ENCODE measurements around the gene EDNRA.

DNA sequence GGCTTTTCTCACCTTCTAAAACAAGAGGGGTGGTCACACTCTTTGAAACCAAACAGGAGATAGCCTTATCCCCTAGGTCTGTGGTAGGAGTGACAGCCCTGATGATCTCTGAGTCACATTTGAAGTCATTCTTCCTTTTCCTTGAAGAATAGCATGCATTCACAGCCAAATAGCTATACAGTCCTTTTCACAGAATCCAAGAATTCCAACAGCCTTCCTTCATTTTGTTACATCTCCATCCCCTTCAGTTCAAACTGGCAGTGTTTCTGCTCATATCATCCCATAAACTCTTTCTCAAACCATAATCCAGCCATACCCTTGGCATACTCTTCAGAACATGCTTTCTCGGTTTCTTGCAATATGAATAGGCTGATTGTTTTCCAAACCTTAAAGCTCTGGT is 103.0 kb downstream of the EDNRA start:
- TF ChIP-seq, protein P1, sequence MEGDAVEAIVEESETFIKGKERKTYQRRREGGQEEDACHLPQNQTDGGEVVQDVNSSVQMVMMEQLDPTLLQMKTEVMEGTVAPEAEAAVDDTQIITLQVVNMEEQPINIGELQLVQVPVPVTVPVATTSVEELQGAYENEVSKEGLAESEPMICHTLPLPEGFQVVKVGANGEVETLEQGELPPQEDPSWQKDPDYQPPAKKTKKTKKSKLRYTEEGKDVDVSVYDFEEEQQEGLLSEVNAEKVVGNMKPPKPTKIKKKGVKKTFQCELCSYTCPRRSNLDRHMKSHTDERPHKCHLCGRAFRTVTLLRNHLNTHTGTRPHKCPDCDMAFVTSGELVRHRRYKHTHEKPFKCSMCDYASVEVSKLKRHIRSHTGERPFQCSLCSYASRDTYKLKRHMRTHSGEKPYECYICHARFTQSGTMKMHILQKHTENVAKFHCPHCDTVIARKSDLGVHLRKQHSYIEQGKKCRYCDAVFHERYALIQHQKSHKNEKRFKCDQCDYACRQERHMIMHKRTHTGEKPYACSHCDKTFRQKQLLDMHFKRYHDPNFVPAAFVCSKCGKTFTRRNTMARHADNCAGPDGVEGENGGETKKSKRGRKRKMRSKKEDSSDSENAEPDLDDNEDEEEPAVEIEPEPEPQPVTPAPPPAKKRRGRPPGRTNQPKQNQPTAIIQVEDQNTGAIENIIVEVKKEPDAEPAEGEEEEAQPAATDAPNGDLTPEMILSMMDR (IDR thresholded peaks at IDR 0.05) = no peak
- TF ChIP-seq POLR2A (IDR thresholded peaks at IDR 0.05) = no peak
- TF ChIP-seq POLR2AphosphoS5 (IDR thresholded peaks at IDR 0.05) = no peak
